Measurements from ENCODE around the gene DSTN. TPM values are rescaled to one million over a fixed set of nuclear protein-coding genes. Genes with fewer than 3 reads are reported as not detected.
A peak's percentile ranks its signal among the peaks of the same experiment; 100 is the strongest.

DSTN gene
- total RNA-seq, 2 experiments from 2014 or later, result 25.5 to 58.1 TPM

GRCh38 chr20:17610566-17611289 is 40.9 kb downstream of the DSTN start:
- Histone ChIP-seq H3K4me2 (ENCODE audit: low read length) (no peak overlapping the region), H3K4me3 (ENCODE audit: low read depth, low read length, poor library complexity, severe bottlenecking) (no peak overlapping the region), H3K27ac (ENCODE audit: low read depth, low read length, poor library complexity, severe bottlenecking) (no peak overlapping the region), H3K9me2 (ENCODE audit: insufficient read depth, low read length) (no peaks in the 10 kb centered on the region), H3K79me2 (ENCODE audit: insufficient read depth, low read depth, low read length) (no peaks in the 10 kb centered on the region), H3K36me3 (ENCODE audit: insufficient read depth, low read length) (no peaks in the 10 kb centered on the region), H3K4me1 (ENCODE audit: insufficient read depth, low read length, poor library complexity, severe bottlenecking) (no peaks in the 10 kb centered on the region), H4K20me1 (ENCODE audit: insufficient read depth, low read length) (no peaks in the 10 kb centered on the region), H2AFZ (ENCODE audit: low read length) (no peak overlapping the region), H3K9me3 (ENCODE audit: low read length) (no peaks in the 10 kb centered on the region)
- ChIA-PET CTCF (ENCODE audit: unreplicated experiment) (no interaction called here), POLR2A (no interaction called here)
- no peak for TF ChIP-seq EZH2phosphoT487 (IDR thresholded peaks at IDR 0.05; ENCODE audit: borderline replicate concordance, low read depth, low read length)
- TF ChIP-seq, protein P1, sequence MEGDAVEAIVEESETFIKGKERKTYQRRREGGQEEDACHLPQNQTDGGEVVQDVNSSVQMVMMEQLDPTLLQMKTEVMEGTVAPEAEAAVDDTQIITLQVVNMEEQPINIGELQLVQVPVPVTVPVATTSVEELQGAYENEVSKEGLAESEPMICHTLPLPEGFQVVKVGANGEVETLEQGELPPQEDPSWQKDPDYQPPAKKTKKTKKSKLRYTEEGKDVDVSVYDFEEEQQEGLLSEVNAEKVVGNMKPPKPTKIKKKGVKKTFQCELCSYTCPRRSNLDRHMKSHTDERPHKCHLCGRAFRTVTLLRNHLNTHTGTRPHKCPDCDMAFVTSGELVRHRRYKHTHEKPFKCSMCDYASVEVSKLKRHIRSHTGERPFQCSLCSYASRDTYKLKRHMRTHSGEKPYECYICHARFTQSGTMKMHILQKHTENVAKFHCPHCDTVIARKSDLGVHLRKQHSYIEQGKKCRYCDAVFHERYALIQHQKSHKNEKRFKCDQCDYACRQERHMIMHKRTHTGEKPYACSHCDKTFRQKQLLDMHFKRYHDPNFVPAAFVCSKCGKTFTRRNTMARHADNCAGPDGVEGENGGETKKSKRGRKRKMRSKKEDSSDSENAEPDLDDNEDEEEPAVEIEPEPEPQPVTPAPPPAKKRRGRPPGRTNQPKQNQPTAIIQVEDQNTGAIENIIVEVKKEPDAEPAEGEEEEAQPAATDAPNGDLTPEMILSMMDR (conservative IDR thresholded peaks at IDR 0.05; ENCODE audit: low read length), result no peak
- intact Hi-C loops (cut with micrococcal nuclease; ENCODE audit: unreplicated experiment), result no loop called here
- DNase-seq (ENCODE audit: low spot score), result no peak
- BruUV-seq (replicated peaks), result no TSS peak

- POLR2A ChIA-PET, result no interaction called here
- DNase-seq (ENCODE audit: low spot score), result no peak
- TF ChIP-seq EZH2phosphoT487 (IDR thresholded peaks at IDR 0.05; ENCODE audit: borderline replicate concordance, low read depth, low read length), result no peak
- TF ChIP-seq, protein P1 (conservative IDR thresholded peaks at IDR 0.05; ENCODE audit: low read length), result no peak; the same call in 1 of the 2 replicates
- H3K27ac ChIP-seq (ENCODE audit: low read depth, low read length, poor library complexity, severe bottlenecking), result no peak overlapping the region
- CTCF ChIA-PET (ENCODE audit: unreplicated experiment), result no interaction called here
- BruUV-seq (replicated peaks), result no TSS peak
- H3K4me3 ChIP-seq (ENCODE audit: low read depth, low read length, poor library complexity, severe bottlenecking), result no peak overlapping the region
- H3K79me2 ChIP-seq (ENCODE audit: insufficient read depth, low read depth, low read length), result no peaks in the 10 kb centered on the region
- H3K9me2 ChIP-seq (ENCODE audit: insufficient read depth, low read length), result no peaks in the 10 kb centered on the region
- no peak overlapping the region for H2AFZ ChIP-seq (ENCODE audit: low read length)
- no peaks in the 10 kb centered on the region for H3K4me1 ChIP-seq (ENCODE audit: insufficient read depth, low read length, poor library complexity, severe bottlenecking)
- H3K9me3 ChIP-seq (ENCODE audit: low read length), result no peaks in the 10 kb centered on the region
- H4K20me1 ChIP-seq (ENCODE audit: insufficient read depth, low read length), result no peaks in the 10 kb centered on the region
- intact Hi-C loops (cut with micrococcal nuclease; ENCODE audit: unreplicated experiment), result no loop called here
- no peaks in the 10 kb centered on the region for H3K36me3 ChIP-seq (ENCODE audit: insufficient read depth, low read length)
- H3K4me2 ChIP-seq (ENCODE audit: low read length), result no peak overlapping the region
Measured at GRCh38 chr20:17611290-17611539, 41.3 kb downstream of the DSTN start.

DNA sequence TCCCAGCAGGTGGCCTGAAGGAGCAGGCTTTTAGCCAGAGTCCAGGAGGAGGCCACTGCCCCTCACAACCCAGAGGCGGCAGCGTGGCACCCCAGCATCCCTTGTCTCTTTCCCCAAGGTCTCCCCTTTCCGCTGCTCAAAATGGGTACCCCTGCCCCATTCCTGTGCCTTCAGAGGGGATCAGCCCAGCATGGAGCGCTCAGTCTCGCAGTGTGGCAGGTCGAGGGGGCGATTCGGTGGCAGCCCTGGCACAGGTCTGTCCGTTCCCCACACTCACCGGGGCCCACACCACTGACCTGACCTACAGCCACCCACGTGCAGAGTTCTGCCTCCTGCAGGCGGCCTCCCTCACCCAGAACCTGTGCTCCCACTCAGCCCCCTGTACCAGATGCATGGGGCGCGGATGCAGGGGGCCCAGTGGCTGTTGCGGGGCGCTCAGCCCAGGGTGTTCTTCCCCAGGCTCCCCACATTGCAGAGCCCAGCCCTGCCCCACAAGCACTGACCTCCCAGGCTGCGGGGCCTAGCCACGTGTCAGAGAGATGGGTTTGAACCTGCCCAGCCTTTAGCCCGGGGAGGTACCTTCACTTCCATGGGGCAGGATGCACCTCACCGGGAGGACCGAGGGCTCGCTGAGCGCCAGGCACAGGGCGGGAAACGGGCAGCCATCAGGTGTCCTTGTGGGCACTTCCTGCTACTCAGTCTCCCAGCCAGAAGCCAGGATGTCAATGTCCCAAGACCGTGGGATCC is 41.8 kb downstream of the DSTN start:
- no peaks in the 10 kb centered on the region for H3K4me1 ChIP-seq (ENCODE audit: insufficient read depth, low read length, poor library complexity, severe bottlenecking)
- H3K4me3 ChIP-seq (ENCODE audit: low read depth, low read length, poor library complexity, severe bottlenecking), result no peak overlapping the region
- ChIA-PET CTCF (ENCODE audit: unreplicated experiment) (no interaction called here), POLR2A (no interaction called here)
- intact Hi-C loops (cut with micrococcal nuclease; ENCODE audit: unreplicated experiment), result no loop called here
- H4K20me1 ChIP-seq (ENCODE audit: insufficient read depth, low read length), result no peaks in the 10 kb centered on the region
- no TSS peak for BruUV-seq (replicated peaks)
- no peak overlapping the region for H2AFZ ChIP-seq (ENCODE audit: low read length)
- no peak overlapping the region for H3K27ac ChIP-seq (ENCODE audit: low read depth, low read length, poor library complexity, severe bottlenecking)
- TF ChIP-seq EZH2phosphoT487 (IDR thresholded peaks at IDR 0.05; ENCODE audit: borderline replicate concordance, low read depth, low read length), result no peak
- TF ChIP-seq, protein P1 (conservative IDR thresholded peaks at IDR 0.05; ENCODE audit: low read length), result 0 out of 2 replicates have a peak, but pooled peaks have one; percentile 5
- H3K36me3 ChIP-seq (ENCODE audit: insufficient read depth, low read length), result no peaks in the 10 kb centered on the region
- no peaks in the 10 kb centered on the region for H3K79me2 ChIP-seq (ENCODE audit: insufficient read depth, low read depth, low read length)
- peak; percentile 14 for DNase-seq (ENCODE audit: low spot score)
- no peak overlapping the region for H3K4me2 ChIP-seq (ENCODE audit: low read length)
- H3K9me2 ChIP-seq (ENCODE audit: insufficient read depth, low read length), result no peaks in the 10 kb centered on the region
- H3K9me3 ChIP-seq (ENCODE audit: low read length), result no peaks in the 10 kb centered on the region

All from OCI-LY7 (cell line).